Measurements from ENCODE around the gene BMAL1.
A peak's percentile ranks its signal among the peaks of the same experiment; 100 is the strongest.

Gene BMAL1

DNA sequence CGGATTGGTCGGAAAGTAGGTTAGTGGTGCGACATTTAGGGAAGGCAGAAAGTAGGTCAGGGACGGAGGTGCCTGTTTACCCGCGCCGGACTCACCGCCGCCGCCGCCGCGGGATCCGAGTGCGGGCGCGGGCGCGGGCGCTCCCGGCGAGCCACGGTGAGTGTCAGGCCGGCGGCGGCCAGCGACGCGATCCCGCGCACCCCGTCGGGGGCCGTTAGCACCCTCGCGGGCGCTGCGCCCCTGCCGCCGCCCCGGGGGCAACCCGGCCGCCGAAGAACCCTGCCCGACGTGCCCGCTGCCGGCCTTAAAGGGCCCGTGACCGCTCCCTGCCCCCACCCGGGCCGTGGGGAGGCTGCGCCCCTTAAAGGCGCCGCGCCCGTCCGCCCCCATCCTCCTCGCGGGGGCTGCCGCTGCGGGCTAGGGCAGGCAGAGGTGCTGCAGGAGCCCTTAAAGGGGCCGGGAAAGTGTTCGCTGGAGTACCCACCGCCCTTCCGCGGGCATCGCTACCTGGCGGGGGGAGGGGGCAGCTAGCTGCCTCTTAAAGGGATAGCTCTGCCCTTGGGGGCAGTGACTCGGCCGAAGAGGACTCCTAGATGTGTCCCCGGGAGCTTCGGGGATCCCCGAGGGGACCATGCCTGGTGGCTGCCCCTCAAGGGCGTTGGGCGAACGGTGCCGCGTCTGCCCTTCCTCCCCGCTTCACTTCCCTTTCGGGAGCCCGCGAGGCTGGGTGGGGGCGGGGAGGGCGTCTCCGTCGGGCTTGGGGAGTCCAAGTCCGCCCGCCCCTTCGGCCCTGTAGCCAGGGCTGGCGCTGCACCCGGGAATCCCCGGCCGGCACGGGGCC lies at the start of gene BMAL1:
Gene BMAL1, plus strand, starts transcription at position 23 of the 841 bp plus-strand sequence. CDS start 76,519 bp downstream, outside the sequence.
- no peaks in the 10 kb centered on the region for H3K27me3 ChIP-seq (replicated peaks; ENCODE audit: control insufficient read depth, insufficient read depth, low read length)
- TF ChIP-seq, protein P1, sequence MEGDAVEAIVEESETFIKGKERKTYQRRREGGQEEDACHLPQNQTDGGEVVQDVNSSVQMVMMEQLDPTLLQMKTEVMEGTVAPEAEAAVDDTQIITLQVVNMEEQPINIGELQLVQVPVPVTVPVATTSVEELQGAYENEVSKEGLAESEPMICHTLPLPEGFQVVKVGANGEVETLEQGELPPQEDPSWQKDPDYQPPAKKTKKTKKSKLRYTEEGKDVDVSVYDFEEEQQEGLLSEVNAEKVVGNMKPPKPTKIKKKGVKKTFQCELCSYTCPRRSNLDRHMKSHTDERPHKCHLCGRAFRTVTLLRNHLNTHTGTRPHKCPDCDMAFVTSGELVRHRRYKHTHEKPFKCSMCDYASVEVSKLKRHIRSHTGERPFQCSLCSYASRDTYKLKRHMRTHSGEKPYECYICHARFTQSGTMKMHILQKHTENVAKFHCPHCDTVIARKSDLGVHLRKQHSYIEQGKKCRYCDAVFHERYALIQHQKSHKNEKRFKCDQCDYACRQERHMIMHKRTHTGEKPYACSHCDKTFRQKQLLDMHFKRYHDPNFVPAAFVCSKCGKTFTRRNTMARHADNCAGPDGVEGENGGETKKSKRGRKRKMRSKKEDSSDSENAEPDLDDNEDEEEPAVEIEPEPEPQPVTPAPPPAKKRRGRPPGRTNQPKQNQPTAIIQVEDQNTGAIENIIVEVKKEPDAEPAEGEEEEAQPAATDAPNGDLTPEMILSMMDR (IDR thresholded peaks at IDR 0.05; ENCODE audit: insufficient read depth, low read length, poor library complexity, severe bottlenecking): no peak
- peak; percentile 75 for DNase-seq (ENCODE audit: extremely low read depth, insufficient read length)

DNA sequence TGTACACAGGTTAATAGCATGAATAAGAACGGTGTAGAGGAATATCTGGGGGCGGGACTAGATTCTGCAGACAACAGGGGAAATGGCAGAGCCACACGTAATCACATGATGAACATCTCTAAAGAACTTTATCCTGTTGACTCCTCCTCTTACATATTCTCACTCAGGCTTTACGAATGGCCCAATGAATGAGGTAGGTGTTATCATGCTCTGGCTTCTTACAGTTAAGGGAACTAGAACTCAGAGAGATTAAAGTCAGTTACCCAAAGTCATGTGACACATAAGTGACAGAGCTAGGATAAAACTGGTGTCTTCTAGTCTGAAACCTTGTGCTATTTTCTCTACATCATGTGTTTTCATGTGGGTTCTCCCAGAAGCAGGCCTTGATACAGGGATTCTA lies 49.0 kb upstream of the BMAL1 start:
- H3K36me3 ChIP-seq (ENCODE audit: control insufficient read depth, insufficient read depth, low read length): no peaks in the 10 kb centered on the region
- no peak overlapping the region for H3K4me3 ChIP-seq (replicated peaks; ENCODE audit: low read depth, low read length)
- TF ChIP-seq, protein P1 (IDR thresholded peaks at IDR 0.05; ENCODE audit: insufficient read depth, low read length, poor library complexity, severe bottlenecking): no peak
- H3K27me3 ChIP-seq (replicated peaks; ENCODE audit: control insufficient read depth, insufficient read depth, low read length): peaks cover 3% of the 10 kb centered on the region; the same call in 1 of the 2 replicates
- no peak for DNase-seq (ENCODE audit: extremely low read depth, insufficient read length)

More for the DNA sequence above, at the start of gene BMAL1:
- Histone ChIP-seq H3K36me3 (ENCODE audit: control insufficient read depth, insufficient read depth, low read length) (no peaks in the 10 kb centered on the region), H3K4me3 (replicated peaks; ENCODE audit: low read depth, low read length) (peak within 1 kb of the TSS; percentile 92)

DNA sequence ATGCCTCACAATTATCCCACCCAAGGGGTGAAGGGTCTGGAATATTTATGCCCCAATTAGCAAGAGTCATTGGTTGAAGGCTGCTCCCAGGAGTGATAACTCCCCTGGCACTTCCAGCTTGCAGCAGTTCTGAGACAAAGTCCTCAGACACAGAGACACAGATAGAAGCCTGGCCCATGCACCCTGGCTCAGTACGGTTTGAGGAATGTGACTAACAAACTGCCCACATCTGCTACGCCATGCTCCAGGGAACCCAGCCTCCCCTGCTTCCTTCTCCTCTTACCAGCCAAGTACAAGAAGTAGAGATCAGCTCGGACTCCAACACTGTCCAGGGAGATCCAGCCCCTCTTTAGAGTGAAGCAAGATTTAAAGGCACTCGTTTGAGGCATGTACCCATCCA lies 48.5 kb upstream of the BMAL1 start:
- TF ChIP-seq, protein P1 (IDR thresholded peaks at IDR 0.05; ENCODE audit: insufficient read depth, low read length, poor library complexity, severe bottlenecking): no peak
- no peaks in the 10 kb centered on the region for H3K36me3 ChIP-seq (ENCODE audit: control insufficient read depth, insufficient read depth, low read length)
- no peak overlapping the region for H3K4me3 ChIP-seq (replicated peaks; ENCODE audit: low read depth, low read length)
- no peak for DNase-seq (ENCODE audit: extremely low read depth, insufficient read length)
- H3K27me3 ChIP-seq (replicated peaks; ENCODE audit: control insufficient read depth, insufficient read depth, low read length): peaks cover 3% of the 10 kb centered on the region; the same call in 1 of the 2 replicates

DNA sequence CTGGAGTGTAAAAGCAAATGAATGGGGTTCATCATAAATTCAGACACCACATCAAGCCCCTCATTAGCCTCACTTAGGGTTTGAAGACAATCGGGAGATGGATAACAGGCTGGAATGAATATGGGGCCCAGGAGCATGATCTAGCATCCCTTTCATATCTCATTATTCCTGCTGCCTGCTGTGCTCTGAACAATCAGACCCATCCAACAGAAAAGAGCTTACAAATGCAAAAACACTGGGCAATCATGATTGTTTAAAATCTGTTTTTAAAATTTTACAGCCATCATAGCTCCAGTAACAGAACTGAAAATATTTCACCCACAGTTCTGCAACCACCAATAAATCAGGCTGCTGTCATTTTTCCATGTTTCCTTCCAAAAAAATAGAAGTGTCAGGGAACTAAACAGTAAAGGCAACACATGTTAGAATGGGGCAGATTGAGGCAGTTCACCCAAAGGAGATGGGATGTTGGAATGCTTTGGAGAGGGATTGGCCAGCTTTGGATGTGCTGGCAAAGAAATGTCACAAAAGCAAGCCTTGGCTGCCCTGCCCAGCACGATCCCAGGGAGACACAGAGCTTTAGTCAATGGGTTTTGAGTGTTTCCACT lies 47.8 kb upstream of the BMAL1 start:
- no peaks in the 10 kb centered on the region for H3K36me3 ChIP-seq (ENCODE audit: control insufficient read depth, insufficient read depth, low read length)
- TF ChIP-seq, protein P1 (IDR thresholded peaks at IDR 0.05; ENCODE audit: insufficient read depth, low read length, poor library complexity, severe bottlenecking): no peak
- no peak overlapping the region for H3K4me3 ChIP-seq (replicated peaks; ENCODE audit: low read depth, low read length)
- no peak for DNase-seq (ENCODE audit: extremely low read depth, insufficient read length)
- H3K27me3 ChIP-seq (replicated peaks; ENCODE audit: control insufficient read depth, insufficient read depth, low read length): peaks cover 3% of the 10 kb centered on the region; the same call in 1 of the 2 replicates

DNA sequence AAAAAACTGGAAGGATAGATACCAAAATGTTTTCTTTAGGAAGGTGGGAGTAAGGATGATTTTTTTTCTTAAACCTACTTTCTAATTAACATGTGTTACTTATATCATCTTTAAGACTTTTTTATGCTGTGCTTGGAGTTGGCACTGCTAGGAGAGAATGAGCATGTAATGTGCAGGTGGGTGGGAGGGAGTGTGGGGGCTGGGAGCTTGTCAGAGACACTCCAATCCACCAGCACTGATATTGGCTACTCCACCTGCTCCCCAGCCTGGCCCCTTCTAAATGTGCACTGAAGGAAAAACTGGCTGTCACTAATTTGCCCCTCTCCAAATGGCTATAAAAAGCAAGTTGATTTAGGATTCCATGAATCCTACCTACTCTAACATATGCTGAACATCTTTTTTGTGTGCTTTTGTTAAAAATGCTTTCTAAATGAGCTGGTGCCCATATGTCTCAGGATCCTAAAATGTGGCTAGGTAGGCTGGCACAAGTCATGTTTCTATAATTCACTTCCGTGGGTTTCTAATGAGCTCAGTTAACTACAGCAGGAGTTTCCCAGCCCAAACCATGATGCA lies 44.3 kb upstream of the BMAL1 start:
- TF ChIP-seq, protein P1 (IDR thresholded peaks at IDR 0.05; ENCODE audit: insufficient read depth, low read length, poor library complexity, severe bottlenecking): no peak
- no peak for DNase-seq (ENCODE audit: extremely low read depth, insufficient read length)
- H3K27me3 ChIP-seq (replicated peaks; ENCODE audit: control insufficient read depth, insufficient read depth, low read length): no peaks in the 10 kb centered on the region

More for the DNA sequence above, 44.3 kb upstream of the BMAL1 start:
- Histone ChIP-seq H3K4me3 (replicated peaks; ENCODE audit: low read depth, low read length) (no peak overlapping the region), H3K36me3 (ENCODE audit: control insufficient read depth, insufficient read depth, low read length) (no peaks in the 10 kb centered on the region)

Measured in GM06990 (cell line).